ENCODE measurements around the gene FLVCR1.

Gene FLVCR1

DNA sequence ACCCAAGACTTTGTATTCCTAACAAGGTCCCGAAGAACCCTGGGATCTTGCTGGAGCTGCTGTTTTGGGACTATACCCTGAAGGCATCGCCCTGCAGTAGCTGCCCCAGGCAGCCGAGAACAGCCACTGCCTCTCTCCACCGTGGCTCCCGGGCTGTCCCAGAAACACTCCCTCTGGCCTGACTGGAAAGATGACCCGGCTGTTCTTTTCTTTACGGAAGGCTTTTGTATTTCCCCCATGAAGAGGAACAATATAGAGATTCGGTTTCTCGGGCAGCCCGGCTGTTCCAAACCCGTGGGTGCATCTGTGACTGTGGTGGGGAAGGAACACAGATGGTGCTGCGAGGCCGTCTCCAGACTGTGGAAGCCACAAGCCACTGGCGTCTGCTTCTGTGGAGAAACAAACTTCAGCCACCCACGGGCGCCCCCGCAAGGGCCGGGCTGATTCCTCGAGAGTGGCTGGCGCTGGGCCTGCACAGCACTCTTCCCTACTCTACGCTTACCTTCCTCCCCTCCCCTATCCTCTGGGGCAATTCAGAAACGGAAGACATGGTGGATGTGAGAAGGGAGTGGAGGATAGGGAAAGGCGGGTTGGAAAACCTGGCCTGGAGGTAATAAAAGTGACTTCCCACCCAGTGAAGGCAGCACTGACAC lies 58.5 kb downstream of the FLVCR1 start:
- DNase-seq: no peak

DNA sequence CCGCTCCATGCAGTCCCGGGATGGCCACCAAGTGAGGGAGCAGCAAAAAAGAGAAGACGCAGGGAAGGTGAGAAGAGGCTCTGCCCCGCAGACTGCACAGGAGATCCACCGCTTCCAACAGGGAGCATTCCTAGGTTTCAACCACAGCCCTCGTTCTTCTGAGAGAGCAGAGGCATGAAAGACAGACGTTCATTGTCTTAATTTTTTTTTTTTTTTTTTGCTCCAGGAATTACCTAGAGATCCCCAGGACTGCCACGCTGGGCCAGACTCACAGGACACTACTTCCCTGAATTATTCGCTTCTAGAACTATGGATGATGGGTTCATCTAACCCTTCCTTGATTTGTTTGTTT lies 59.0 kb downstream of the FLVCR1 start:
- DNase-seq: no peak

DNA sequence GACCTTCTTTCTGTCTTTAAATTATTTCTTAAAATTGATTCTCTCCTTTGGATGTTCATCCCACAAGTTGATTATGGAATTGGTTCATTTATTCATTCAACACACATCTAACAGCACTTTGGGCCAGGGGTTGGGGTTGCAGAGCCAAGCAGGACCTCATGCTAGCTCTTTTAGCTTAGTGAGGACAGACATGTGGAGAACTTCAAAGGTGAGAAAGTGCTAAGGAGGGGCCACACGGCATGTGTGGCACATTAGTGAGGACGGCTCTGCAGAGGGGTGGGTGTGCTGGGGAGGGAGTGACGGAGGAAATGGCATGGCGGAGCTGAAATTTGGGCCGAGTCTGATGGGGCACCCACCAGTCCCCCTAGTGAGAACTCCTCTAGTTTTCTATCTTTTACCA lies 59.8 kb downstream of the FLVCR1 start:
- DNase-seq: no peak

- no peak for DNase-seq
Measured at GRCh38 chr1:212918824-212919223, 60.7 kb downstream of the FLVCR1 start.

GRCh38 chr1:212920246-212920645 lies 62.2 kb downstream of the FLVCR1 start:
- DNase-seq: no peak

GRCh38 chr1:212920896-212921295 lies 62.8 kb downstream of the FLVCR1 start:
- no peak for DNase-seq

- DNase-seq: no peak
Measured at GRCh38 chr1:212922016-212922415, 63.9 kb downstream of the FLVCR1 start.

GRCh38 chr1:212926372-212926771 lies 68.3 kb downstream of the FLVCR1 start:
- DNase-seq: no peak

DNA sequence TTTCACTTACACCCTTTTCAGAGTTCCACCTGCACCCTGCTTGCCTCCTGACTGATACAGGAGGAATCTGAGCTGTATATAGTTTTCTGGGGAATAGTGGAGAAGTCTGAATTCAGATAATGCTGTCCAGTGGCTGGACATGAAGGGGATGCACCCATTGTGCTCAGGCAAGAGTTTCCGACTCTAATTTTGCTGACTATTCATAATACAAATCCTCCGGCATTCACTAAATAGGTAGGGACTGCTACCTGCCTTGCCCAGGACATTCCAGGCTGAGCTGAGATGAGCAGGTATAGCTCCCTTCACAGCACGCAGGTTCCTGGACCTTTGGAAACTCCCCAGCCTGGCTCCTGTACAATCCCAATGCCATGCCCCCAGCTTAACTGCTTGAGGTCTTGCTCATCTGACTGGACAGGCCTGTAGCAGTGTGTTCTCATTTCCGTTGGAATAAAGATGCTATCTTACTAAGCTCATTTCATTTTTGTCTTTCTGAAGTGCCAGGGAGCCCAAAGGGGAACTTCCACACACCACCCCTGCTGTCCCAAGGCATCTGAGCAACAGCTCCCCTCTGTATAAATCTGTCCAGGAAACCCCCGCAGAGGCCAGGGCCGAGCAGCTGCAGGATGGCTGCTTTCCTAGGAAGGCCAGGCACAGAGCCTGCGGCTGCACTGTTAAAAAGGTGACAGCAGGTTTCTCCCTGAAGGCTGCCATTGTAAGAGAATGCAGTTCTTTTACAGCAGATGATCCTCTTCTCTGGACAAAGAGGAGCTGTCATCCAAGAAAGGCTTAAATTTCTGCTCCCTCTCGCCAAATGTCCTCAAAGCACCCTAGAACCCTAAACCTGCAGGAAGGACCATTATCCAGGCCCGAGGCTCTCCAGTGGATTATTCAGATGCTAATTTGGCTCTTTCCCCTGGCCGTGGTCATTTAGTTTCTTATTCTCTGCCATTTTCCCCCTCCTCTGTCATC lies 70.5 kb downstream of the FLVCR1 start:
- DNase-seq: no peak

- DNase-seq: no peak
Measured at GRCh38 chr1:212930986-212931678, 73.1 kb downstream of the FLVCR1 start.

DNA sequence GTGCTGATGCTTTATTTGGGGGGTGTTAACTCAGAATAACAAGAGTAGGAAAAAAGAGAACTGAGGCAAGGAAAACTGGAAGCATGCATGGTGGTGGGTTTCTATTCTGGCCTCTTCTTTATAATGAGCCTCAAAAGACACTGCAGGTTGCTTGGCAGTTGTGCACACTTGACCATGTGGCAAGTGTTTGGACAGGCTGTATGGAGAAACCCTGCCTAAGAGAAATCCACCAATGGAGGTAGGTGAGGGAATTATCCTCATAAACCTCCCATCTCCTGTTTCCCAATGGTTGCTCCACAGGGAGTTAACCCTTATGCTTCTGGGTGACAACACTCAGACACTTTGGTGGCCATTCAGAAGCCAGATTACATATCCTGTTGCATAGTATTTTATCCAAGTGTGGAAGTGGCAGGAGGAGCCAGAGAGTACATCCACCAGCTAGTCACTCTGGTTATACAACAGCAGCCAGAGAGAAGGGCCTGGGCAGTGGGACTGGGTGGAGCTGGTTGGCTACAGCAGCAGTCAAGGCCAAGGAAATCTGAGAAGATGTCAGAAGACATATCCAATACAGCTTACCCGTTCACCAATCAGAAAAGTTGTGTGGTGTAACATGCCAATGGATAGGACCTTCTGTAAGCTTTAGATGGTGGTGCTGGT lies 75.9 kb downstream of the FLVCR1 start:
- no peak for DNase-seq

GRCh38 chr1:212935387-212935981 lies 77.4 kb downstream of the FLVCR1 start:
- DNase-seq: no peak

DNA sequence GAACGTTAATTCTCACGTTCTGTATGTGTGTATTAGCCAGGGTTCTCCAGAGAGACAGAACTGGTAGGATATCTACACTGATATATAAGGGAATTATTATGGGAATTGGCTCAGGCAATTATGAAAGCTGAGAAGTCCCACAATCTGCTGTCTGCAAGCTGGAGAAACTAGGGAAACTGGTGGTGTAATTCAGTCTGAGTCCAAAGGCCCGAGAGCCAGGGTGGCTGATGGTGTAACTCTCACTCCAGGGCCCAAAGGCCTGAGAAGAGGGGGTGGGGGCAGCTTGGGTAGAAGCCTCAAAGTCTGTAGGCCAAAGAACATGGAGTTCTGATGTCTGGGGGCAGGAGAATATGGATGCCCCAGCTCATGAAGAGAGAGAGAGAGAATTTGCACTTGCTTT lies 79.0 kb downstream of the FLVCR1 start:
- DNase-seq: no peak

- no peak for DNase-seq
Measured at GRCh38 chr1:212938846-212939245, 80.8 kb downstream of the FLVCR1 start.

DNA sequence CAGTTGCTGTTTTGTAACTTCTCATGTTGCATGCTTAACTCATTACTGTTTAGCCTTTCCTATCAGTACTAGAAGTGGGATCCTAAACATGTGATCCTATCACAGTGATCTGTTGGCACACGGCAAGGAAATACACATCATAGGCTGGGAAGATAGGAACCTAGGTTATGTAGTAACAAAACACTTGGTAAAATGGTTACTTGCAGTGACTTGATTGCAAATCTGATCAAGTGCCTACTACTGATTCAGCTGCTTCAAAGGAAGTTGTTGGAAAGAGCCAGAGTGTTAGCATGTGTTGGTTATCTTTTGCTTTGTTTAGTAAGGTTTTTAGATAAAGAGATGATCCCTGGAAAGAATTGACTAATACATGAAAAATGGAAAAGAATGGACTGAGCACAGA lies 83.4 kb downstream of the FLVCR1 start:
- no peak for DNase-seq

DNA sequence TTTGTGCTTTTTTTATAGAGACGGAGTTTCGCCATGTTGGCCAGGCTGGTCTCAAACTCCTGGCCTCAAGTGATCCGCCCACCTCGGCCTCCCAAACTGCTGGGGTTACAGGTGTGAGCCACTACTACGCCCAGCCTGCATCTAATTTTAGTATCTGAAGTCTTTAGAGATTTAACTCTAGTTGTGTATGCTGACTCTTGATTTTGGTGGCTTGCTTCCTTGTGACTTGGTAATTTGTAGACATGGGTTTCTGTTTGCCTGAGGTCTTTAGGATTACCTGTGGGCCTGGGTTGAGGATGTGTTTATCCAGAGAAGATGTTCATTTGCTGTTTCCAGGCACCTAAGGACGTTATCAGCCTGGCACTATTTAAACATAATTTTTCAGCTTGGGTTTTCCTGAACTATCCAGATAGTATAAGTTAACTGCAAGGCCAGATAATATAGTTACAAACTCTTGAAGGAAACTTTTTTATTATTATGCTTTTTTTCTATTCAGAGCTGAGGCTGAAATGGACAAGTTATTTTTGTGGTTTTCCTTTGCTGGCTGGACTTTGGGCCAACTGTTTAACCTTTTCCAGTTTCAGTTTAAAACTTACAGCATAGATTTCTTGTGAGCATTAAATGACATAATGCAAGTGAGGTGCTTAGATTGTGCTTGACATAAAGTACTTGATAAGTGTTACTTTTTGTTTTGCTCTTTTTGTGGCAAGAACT lies 84.8 kb downstream of the FLVCR1 start:
- no peak for DNase-seq

DNA sequence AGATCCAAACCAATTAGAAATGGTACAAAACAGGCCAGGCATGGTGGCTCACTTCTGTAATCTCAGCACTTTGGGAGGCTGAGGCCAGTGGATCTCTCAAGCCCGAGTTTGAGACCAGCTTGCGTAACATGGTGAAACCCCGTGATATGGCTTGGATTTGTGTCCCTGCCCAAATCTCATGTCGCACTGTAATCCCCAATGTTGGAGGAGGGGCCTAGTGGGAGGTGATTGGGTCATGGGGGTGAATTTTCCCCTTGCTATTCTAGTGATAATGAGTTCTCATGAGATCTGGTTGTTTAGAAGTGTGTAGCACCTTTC lies 85.3 kb downstream of the FLVCR1 start:
- DNase-seq: no peak

DNA sequence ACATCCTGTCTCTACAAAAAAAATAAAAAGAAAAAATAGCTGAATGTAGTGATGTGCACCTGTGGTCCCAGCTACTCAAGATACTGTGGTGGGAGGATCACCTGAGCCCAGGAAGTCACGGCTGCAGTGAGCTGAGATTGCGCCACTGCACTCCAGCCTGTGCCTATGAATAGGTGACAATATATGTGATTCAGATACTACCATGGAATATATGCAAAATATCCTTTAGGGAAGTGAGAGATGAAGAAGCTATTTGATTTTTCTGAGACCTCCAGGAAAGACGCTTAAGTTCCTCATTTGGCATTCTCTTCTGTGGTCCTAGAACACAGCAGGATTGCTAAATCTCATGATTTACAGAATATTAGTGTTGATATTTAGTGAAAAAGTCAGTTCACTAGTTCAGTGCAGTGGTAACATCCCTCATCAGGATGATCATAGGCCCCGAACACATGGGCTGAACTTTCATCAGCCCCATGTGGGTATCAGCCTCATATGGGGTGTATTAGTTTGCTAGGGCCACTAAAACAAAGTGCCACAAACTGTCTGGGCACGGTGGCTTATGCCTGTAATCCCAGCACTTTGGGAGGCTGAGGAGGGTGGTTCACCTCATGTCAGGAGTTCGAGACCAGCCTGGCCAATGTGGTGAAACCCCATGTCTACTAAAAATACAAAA lies 86.3 kb downstream of the FLVCR1 start:
- DNase-seq: no peak

DNA sequence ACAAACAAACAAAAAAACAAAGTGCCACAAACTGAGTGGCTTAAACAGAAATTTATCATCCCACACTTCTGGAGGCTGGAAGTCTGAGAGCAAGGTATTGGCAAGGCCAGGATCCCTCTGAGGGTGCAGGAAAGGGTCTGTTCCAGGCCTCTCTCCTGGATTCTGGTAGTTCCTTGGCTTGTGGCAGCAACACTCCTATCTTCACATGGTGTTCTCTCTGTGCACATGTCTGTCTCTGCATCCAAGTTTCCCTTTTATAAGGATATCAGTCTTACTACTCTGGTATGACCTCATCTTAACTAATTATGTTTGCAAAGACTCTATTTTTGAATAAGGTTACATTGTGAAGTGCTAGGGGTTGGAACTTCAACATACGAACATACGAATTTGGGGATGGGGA lies 87.0 kb downstream of the FLVCR1 start:
- DNase-seq: no peak

GRCh38 chr1:212945463-212946160 lies 87.5 kb downstream of the FLVCR1 start:
- DNase-seq: no peak

- DNase-seq: no peak
Measured at GRCh38 chr1:212946872-212947271, 88.8 kb downstream of the FLVCR1 start.
